HG02623 (cell line): ENCODE data around the gene LRP5.

Experiments
- ATAC-seq: cut with Tn5 transposase; IDR thresholded peaks from one replicate; pipeline ENCODE4 v1.9.1; 2021; ENCODE audit warnings: moderate library complexity; ENCODE audit not compliant: unreplicated experiment

Gene LRP5

DNA sequence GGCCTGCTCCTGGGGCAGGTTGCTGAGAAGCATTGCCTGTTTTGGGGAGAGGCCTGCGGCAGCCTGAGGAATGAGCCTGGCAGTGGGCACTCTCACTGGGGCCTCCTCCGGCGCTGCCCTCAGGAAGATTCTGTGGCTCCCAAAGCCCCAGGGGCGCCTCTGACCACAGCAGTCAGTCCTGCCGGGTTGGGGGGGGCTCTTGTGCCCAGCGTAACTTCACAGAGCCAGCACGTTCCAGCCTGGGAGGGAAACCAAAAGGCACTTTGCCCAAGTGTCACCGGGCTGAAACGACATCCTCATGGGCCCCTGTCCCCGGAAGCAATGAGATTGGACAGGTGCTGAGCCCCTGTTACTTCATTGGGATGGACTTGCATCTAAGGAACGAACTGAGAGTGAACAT is 4.3 kb upstream of the LRP5 start:
- no peak for ATAC-seq

DNA sequence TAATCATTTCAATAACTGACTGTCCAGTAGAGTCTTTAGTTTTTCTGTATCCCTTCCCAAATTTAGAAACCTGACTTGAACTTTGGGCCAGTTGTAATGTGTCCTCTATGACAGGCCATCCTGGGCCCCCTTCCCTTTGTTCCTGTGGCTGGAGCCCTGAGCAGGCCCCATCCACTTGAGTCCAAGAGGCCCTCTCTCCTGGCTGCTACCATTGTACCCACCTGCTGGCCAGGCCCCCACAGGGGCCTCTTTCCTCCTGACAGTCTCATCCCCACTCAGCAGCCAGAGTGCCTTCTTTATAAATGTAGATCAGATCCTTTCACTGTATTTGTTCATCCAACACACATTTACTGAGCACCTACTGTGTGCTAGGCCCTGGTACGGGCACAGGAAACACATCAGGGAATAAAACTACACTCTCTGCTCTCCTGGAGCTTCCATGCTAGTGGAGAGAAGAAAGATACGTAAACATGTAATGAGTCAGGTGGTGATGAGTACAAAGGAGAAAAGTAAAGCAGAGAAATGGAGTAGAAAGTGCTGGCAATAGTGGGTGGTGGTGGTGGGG is 2.7 kb upstream of the LRP5 start:
- no peak for ATAC-seq

DNA sequence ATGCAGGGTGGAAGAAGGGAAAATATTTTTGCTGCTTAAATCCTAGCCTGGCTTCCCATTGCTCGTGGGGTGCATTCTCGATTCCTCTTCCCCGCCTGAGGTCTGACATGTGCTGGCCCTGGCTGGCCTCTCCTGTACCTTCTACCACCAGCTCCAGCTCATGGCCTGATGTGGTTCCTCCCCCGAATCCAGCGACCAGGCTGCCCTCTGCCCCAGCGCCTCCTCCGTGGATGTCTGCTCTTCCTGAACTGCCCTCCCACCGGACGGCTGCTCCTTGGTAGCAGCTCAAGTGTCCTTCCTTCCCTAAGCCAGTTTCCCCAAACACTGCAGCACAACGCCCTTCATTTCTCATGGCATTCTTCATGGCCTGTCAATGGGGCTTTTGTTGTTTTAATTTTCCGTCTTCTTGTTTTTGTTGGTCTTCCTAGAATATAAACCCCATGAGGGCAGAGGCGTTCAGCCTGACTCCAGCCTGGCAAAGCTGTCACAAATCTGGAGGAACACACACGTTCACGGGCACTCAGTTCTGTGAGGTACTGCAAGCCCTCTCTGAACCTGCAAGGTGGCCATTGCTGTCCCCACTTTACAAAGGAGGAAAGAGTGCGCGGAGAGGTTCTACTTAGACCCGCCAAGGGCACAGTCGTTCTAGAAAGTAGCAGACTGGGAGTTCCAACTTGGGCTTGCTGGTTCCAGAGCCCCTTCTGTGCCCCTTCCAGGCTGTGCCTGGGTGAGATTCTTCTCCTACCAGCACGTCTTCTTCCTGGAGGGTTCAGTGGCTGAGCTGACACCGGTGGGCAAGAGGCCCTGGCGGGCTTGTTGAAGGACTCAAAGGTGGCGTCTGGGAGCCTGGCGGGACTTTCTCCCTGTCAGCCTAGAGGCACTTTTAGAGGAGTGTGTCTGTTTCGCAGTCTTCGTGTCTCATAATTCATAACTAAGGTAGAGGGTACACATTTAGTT is 953 bp upstream of the LRP5 start:
- no peak for ATAC-seq

DNA sequence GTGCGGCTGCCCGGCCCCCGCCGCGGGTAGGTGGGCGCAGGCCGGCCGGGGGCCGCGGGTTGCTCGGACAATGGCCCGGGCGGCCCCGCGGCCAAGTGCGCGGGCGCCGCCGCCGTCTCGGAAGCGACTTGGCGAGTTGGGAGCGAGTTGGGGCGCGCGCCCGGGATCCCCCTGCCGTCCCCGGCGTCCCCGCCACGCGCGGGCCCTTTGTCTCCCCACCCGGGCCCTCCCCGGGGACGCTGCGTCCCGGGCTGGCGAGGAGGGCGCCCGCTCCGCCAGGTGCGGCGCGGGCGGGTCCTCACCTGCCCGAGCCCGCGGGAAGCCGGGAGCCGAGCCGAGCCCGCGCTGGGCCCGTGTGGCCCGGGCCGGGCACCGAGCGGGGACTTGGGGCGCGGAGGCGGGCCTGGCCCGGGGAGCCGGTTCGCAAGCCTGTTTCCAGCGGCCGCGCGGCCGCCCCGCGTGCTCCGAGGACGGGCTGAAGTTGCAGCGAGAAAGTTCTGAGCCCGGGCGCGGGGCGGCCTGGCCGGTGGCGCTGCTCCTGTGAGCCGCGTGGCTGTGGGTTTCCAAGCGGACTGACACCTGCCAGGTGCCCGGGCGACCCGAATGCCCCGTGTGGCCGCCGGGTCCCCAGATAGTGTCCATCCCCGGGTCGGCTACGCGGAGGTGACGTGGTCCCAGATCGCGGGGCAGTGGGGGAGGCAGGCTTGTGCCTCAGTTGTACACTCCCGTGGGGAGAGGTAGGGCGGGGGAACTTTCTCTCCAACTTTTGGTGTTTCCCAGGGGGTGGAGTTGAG is 586 bp downstream of the LRP5 start:
- no peak for ATAC-seq

DNA sequence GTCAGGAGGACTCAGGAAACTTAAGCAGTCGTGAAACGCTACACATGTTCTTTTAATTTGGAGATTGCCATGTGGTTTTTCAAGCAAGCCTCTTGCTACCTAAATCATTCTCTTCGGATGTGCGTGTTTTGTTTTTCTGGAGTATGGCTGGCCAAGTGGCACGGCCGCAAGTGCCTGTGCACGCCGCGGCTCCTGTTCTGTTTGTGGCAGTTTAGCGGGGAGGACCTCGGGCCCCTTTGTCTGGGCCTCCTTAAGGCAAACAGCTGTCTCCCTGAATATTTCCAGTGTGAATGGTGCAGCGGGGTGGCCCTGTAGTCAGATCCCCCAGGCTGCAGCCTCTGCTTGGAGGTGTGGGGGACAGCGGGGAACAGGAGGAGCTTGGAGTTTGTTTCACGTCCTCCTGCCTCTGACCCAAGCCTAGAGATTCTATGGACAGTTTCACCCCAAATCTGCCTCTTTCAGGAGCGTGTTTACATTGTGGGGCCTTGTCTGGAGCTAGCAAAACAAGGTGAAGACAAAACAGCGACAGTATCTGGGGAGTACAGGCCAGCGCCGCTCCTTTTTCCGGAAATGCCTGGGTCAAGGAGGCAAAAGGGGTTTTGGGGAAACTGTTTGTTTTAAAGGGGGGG is 1.3 kb downstream of the LRP5 start:
- ATAC-seq: no peak

DNA sequence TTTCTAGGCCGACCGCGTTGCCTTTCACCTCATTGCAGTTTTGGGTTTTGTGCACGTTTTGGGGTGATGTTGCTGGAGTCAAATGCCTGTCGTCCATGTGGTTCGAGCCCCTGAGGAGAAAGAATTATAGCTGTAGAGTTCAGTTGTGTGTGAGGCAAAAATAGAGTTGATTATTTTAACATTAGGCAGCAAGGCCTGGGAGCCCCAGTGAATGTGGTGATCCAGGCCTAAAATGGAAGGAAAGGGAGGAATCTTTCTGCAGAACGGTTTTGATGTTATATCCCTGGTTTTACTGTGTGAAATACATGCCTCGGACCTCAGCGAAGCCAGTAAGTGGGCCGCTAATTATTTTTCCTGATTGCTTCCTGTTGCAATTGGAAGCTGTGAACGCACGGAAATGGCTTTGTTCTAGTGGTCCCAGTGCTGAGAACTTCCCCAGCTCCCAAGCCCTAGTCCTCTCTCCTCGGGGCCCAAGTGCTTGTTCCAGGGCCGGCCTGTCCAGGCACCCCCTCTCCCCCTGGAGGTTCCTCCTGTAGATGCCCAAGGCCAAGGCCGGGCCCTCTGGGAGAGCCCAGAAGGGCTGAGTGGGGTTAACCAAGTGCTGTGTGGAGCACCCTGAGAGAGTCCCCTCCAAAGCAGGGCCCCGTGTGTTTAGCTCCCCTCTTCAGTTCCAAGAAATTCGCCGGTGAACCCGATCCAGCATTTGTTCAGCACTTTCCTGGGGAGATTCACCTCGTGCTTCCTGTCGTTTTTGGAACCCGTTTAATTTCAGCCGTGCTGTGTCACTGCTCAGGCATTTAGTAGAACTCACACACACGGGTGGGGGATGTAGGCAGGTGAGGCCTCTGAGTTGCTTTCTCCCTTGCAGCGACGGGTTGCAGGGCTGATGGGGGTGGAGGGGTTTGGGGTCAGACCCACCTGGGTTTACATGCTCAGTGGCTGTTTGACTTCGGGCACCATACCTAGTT is 2.1 kb downstream of the LRP5 start:
- no peak for ATAC-seq

DNA sequence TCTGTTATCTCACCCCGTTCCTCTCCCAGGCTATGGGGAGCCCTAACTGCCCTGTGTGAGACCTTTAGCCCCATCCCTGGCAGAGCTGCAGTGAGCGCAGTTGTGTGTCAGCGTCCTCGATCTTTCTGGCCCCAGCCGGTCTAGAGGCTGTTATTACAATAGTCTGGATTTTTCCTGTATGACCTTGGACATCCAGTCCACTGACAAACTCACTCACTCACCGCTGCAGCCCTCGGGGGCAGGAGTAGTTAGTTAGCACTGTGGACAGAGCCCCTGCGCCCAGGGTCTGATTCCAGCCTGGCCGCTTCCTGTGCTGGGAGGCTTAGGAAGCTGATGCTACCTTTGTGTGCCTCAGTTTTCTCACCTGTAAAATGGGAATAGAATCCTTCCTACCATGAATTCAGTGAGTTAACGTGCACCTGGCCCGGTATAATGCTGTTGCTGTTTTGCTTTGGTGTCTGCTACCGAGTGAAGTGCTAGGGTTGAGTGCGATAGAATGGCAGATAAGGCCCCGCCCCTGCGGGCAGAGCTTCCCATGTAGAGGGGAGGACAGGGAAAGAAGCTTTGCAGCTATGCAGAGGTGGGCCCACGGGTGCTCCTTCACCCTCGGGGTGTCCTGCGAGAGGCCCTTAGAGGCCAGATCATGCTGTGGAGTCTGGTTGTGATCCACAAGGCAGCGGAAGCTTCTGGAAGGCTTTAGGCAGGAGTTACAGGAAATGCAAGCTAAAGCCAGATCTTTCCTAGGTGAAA is 3.0 kb downstream of the LRP5 start:
- ATAC-seq: no peak

DNA sequence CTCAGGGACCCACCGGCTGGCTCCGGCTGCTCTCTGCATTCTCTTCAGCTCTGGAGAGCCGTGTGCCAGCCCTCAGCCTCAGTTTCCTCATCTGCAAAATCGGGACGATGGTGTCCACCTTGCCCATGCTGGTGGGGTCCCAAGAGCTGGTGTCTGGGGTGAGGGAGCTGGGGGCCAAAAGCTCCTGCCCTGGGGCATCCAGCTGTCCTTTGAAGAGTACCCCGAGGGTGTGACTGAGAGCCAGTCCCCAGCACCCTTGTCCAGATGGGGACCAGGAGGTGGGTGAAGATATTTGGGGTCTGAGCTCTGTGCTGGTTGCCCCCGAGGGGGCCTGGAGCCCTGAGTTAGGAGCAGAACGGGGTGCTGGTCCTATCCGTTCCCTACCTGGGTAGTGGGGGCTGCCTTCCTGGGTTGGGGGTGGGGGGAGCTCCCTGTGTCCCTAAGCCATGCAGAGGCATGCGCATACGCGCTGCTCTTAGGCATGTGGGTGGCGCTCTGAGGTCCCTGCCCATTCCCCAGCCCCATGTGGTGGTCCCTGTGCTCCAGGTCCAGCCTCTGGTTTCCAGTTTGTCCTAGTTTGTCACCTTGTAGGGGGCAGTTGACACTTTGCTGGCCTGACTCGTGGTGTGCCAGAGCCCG is 4.9 kb downstream of the LRP5 start:
- ATAC-seq: no peak

DNA sequence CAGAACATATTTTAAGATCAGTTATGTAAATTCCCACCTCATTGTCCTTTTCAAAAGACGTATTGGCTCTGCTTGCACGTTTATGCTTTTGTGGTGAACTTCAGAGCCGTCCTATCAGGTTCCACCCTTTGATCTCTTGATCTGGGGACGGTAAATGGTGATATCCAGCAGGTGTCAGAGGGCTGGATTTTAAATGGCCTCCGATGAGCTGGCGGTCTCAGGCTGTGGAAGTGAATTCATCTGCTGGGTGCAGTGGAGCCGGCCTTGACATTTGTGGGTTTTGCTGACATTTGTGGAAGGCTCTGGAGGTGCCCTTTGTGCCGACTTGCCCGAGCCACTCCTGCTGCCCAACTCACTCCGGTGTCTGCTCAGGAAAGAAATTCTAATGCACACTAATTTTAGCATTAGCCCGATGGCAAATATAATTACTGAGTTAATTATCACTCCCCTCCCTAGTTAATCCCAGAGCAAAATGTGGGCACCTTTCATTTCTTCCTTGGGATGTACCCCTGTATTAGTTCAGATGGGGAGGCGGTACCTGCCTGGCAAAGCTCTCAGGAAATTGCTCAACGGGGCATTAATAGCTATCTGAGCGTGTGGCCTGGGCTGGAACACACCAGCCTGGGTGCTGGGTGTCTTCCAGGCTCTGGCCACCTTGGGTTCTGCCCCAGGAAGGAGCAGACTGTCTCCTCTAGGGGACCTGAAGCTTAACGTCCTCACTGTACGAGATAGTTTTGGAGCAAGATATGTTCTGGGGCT is 9.1 kb downstream of the LRP5 start:
- no peak for ATAC-seq

DNA sequence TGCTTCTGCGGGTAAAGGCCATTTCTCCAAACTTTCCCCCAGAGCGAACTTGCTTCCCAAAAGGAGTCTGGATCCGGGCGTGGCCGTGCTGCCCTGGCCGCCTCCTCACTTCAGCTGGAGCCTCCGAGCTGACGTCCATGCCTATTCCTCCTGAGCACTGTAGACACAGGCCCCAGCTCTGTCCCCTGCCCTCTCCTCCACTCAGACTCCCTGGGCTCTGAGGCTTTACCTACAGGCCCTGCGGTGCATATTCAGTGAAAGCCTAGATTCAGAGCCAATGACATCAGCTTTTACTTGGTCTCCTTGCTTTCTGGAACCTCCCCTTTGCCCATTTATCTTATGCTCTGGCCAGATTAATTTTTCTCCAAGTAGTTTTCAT is 9.7 kb downstream of the LRP5 start:
- no peak for ATAC-seq

DNA sequence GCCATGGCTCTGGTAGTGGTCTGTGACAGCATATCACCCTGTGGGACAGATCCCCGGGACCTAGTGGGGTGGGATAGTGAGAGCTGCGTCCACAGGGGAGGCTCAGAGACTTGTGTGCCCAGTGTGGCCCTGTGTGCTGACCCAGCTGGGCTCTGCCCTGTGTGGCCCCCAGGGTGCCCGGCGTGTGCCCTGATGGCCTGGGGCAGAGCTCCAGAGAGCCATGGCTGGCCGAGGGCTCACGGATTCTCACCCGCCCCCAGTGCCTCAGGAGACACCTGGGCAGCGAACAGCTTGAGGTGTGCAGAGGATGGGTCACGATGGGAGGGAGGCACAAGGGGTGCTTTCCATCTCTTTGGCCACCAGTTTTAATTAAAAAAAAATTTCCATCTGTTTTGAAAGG is 11.8 kb downstream of the LRP5 start:
- no peak for ATAC-seq

DNA sequence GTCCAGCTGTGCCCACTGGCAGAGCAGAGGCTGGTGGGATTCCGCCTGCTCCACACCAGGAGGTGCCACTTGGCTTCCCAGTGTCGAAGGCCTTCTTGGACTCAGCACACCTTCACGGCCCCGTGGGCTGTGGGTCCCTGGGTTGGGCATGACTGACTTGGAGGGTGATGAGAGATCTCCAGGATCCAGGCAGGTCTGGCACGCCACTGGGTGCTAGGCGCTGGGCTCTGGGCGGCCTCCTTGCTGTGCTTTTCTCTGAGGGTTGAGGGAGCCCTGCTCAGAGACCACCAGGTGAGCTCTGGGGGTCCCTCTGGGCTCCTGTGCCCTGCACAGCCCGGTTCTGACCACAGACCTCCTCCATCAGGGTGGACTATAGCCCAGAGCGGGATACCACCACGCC is 12.3 kb downstream of the LRP5 start:
- no peak for ATAC-seq

DNA sequence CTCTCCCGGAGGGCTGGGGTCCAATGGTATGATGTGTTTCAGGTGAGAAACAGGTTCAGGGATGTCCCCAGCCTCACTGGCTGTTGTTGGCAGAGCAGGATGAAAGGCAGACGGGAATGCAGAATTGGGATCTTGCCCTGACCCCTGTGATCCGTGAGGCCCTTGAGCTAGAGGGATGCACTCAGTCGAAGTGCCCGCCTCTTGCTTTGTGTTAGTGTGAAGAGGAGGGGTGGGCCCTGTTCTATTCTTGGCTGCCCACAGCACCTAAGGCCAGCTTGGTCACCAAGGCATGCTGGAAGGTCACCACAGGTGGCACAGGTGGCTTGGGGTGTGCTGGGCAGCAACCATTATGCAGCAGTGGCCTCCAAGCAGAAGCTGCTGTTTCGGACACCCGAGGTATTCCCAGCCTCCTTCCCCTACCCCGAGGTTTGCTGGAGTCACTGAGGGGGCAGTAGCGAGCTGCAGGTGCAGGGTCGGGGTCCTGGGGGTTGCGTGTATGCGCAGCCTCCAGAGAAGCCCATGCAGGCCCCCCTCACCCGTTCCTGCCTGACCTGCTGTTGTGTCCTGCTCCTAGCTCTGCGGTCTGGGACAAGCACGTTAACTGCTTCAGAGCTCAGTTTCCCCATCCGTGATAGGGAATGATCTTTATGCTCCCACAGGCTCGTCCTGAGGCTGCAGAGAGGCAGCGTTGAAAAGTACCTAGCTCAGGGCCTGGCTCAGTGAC is 13.0 kb downstream of the LRP5 start:
- no peak for ATAC-seq

DNA sequence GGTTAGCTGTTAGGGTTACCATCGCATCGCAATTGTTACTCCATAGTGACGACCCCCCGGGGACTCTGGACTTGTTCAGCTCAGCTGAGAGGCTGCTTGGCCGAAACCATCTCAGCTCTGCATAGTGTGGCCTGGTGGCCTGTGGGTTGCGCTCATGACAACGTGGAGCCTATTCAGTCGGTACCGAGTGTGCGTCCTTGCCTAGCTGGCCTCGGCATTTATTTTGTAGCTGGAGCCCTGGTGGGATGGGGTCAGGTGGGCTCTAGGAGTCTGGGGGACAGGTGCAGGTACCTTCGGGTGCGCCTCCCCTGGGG is 13.5 kb downstream of the LRP5 start:
- ATAC-seq: no peak

DNA sequence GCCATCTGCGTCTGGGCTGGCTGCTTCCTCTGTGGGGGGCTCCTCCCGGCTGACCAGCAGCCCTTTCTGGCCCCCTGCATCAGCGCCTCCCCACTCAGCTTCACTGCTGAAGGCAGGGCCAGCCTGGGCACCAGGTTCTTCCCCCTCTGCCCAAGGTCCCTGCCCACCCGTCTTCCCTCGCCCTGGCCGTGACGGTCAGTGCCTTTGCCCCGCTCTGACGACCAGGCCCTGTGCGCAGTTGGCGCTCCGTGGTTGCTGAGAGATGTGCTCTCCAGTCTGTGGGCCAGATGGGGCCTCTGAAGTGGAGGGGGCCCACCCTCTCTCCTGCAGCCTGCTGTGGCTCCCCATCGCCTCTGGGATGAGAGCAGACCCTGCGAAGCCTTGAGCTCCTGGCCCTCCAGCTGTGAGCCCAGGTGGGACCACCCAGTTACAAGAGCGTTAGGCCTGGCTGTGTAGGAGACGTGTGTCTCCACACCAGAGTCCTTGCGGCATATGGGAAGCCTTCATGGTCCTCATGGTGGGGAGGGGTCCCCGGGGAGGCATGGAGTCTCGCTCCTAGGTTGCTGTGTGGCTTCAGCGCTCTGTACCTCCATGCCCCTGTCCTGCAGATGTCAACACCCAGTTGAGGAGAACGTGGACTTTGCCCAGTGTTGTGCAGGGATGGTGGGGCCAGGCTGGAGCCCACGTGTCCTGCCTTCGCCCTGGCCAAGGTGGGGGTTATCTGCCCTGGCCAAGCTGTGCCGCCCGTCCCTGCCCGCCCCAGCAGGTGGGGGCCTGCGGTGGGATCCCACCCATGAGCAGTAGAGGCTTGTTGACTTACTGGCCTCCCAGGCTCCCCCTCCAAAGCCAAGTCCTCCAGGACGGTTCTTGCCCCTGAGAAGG is 14.2 kb downstream of the LRP5 start:
- no peak for ATAC-seq

DNA sequence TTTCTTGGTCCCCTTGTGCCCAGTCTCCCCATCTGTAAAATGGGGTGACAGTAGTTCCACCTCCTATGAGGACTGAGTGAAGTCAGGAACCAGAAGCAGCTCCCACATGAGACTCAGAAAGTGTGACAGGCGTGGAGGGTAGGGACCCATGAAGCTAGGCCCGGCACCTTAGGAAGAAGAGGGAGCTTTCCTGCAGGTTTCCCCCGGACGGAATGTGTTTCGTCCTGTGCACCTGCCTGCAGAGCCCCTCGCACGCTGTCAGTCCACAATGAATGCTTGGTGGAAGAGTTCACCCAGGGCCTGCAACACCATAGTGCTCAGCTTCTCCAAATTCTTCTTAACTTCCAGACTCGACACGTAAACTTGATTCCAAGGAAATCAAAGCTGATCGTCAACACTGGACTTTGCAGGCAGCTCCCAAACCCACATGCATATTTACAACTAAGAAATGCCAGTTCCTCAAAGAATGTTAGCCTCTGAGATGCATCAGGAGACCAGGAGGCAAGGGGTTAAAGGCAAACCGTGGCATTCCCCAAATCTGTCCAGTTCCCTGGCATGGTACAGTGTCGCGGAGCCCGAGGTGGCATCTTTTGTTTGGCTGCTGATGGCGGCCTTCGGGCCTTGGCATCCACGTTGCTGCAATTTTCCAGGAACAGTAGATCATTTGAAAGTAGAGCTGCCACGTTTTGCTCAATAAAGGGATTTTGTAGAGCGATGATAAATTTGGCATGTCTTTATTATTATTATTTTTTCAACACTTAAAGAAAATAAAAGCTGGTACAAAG is 15.4 kb downstream of the LRP5 start:
- no peak for ATAC-seq
